Panc1 (cell line): ENCODE data around the gene ETHE1.

Experiments used
- CTCF ChIP-seq: fragments of 450-650 bp; IDR thresholded peaks from 2 replicates; pipeline ENCODE4 v1.5.1; 2017; ENCODE audit warnings: mild to moderate bottlenecking
- POLR2AphosphoS5 ChIP-seq: IDR thresholded peaks from 2 replicates; pipeline ENCODE4 v1.6.1; 2012; ENCODE audit warnings: mild to moderate bottlenecking, low read depth, low read length, moderate library complexity
- REST ChIP-seq, 2 experiments: IDR thresholded peaks; 2 replicates each; pipeline ENCODE4 v1.6.1; 2011 to 2012; ENCODE audit warnings: low read depth in 2 of 2, control low read depth in 1 of 2, low read length in 1 of 2, mild to moderate bottlenecking in 1 of 2, moderate library complexity in 1 of 2; ENCODE audit not compliant: insufficient read depth in 1 of 2
- SIN3A ChIP-seq: IDR thresholded peaks from 2 replicates; pipeline ENCODE4 v1.6.1; 2012; ENCODE audit warnings: low read depth, mild to moderate bottlenecking, low read length, moderate library complexity, borderline replicate concordance; ENCODE audit not compliant: insufficient read depth

- TF ChIP-seq REST (IDR thresholded peaks at IDR 0.05; ENCODE audit: insufficient read depth in 1 of 2, low read depth in 2 of 2, low read length in 1 of 2) (no peak), CTCF (no peak), SIN3A (no peak), POLR2AphosphoS5 (no peak)
These were observed 19.1 kb downstream of the ETHE1 start for GRCh38 chr19:43507880-43508279.
